NCI-H748 treated with DMSO at 0.1 percent for 48 hours (cell line): ENCODE measurements around the gene DAPK2.
A peak's percentile ranks its signal among the peaks of the same experiment; 100 is the strongest.

Experiments used
- DNase-seq: peaks from one replicate; lab custom pipeline; 2025; lab: John Stamatoyannopoulos, UW

The DAPK2 gene

DNA sequence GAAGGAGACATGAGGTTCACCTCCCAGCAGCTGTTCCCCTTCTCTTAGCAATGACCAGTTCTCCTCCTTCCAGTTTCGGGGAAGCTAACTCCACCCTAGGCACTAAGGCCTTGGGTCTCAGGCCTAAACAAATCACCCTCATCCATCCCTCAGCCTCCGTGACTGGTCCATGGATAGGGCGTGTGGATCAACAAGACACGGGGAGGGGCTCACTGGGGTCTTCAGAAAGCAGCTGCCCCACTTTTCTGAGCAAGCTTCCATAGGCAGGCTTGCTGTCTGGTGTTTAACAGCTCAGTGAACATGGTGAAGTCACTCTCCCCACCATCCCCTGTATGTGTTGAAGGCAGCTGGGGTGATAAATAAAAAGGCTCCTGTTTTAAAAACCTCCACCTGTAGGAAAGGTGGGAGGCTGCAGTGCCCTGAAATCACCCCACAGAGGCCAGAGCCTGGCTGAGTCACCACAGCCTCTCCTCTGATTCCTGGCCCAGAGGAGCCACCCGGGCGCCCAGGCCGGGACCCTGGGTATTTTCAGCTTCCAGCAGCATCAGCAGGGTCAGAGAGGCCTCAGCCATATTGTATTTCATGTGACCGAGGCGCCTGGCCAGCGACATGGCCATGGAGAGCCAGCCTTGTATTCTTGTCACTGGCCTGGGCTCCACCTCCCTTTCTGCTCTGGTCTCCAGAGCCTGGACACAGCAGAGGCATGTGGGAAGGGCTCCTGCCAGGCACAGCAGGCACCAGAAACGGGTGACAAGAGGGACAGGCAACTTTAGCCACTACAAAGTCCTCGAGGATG, 152.2 kb downstream of the DAPK2 start:
- no peak for DNase-seq

DNA sequence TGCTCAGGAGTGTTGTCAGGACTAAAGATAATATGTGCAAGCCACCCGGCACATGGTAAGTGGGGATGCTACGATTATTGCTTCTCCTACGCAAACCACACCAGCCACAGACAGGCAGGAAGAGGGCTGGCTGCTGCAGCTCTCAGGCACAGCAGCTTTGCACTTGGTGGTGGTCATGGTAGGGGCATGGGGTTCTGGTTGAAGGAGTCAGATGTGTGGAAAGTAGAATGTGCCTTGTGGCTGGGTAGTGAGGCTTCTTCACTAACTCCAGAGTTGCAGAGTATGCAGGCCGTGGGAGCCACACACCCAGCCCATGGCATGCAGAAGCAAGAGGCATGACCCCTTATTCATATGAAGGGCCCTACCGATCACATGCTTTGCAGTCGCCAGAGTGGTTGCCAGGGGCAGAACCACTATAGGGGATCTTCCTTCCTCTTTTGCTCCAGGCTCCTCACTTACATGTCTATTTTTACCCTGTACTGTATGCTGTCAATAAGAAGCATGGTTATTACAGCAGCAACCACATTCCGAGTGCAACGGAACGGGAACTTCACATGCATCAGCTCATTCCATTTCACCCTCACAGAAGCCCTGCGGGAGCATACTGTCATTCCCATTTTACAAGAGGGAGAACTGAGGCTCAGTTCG, 153.4 kb downstream of the DAPK2 start:
- DNase-seq = no peak

DNA sequence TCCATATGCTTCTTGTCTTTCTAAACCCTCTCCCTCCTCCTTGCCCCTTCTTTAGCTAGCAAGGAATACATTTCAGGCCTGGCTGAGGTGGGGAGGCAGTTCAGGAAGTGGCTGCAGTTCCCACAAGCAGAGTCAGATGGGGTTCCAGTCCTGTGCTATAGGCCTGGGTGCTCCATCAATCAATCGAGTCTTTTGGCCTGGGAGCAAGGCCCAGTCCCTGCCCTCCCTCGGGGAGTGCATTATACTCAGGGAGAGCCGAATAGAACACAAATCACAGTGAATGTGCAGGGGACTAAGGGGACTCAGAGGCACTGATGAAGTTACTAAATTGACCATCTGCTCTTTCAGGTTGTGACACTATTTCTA, 154.5 kb downstream of the DAPK2 start:
- no peak for DNase-seq

DNA sequence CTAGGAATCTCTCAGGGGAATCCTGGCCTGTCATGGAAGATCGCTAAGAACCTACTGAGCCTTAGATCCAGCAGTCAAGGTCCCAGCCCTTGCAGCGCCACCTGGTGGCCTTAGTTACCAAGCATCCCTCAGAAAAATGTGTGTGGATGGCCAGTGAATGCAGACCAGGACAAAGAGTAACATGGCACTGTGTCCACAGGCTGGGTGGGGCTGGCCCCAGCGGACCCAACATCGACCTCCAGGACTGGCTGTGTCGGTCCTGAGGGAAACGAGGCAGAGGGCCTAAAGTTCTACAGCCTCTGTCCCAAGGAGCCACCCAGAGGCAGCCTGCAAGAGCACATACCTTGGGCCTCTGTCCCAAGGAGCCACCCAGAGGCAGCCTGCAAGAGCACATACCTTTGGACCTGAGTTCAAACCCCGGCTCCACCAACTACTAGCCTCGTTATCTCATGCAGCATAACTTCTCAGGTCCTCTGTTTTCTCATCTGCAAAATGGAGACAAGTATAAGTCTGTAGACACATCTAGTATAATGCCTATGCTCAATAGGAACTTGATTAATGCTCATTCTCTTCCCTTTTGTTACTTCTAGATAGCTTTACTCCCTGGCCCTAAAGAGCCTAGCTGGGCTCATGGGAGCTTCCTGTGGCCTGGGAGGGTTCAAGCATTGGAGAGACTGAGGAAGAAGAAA, 155.1 kb downstream of the DAPK2 start:
- DNase-seq = peak; percentile 33

DNA sequence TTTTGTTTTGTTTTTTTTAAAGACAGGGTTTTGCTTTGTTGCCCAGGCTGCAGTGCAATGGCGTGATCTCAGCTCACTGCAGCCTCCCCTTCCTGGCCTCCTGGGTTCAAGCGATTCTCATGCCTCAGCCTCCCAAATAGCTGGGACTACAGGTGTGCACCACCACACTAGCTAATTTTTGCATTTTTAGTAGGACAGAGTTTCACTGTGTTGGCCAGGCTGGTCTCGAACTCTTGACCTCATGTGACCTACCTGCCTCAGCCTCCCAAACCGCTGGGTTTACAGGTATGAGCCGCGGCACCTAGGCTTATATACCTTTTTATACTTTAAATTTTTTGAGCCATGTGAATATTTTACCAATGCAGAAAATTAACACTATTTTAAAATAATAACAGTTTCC, 155.7 kb downstream of the DAPK2 start:
- DNase-seq = no peak

DNA sequence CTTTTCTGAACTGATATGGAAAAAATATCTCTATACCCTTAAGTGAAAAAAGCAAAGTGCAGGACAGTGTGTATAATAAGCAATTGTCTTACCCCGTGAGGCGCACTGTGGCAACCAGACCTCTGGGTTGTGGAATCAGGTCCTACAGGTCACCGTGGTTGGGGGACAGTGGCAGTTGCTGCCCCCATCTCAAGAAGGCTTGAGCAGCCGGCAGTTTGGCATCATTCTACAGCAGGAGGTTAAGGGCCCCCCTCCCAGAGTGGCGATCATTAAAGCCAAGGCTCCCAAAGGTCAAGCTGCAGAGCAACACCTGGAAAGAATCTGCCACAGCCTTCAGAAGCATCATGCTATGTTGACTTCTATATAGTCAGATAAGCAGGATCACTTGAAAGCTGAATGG, 156.5 kb downstream of the DAPK2 start:
- DNase-seq = no peak

DNA sequence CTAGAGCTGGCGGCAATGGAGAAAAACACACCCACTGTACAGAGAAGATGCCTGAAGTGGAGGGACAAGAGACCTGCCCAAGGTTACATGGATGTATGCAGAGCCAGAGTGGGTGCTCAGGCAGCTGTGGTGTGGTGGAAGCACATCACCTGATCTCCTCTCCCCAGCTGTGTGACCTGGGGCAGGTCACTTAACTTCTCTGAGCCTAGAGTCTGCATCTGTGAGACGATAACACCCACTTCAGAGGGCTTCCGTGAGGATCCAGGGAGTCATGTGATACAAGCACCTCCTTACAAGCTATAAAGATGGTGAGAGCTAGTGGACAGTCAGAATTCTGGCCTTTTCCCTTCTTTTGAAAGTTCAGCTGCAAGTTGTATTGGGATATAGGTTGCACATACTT, 157.5 kb downstream of the DAPK2 start:
- no peak for DNase-seq

DNA sequence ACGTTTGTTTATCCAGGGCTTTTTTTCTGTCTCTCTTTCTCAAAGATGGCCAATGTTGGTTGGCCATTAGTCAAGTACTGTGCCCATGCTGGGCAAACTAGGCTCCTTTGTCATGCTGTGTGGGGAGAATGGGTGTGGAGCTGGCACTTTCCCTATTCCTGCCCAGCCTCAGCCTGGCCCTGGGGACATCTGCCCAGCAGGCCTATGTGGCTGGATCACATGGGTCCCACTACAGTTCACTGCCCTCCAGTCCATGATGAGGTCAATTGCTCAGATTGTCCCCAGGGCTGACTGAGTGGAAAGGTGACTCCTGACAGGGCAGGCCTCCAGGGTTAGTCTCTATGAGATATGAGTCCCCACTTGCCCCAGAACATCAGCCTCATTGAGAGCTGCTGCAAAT, 158.1 kb downstream of the DAPK2 start:
- no peak for DNase-seq

DNA sequence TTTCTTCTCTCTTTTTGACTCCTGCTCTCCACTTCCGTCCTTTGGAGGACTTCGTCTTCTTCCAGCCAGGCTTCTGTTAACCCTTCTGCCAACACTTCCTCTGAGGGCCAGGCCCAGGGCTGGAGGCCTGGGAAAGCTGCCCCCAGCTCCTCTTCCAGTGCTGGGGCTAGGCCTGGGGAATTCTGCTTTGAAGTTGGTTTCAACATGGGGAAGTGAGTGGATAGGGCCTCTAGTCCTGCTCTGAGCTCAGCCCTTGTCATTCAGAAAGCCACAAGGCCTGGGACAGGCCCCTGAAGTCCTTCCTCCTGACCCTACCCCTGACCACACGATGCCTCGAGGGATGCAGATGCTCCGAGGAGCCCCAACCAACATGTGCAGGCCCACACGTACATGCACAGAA, 158.7 kb downstream of the DAPK2 start:
- no peak for DNase-seq

DNA sequence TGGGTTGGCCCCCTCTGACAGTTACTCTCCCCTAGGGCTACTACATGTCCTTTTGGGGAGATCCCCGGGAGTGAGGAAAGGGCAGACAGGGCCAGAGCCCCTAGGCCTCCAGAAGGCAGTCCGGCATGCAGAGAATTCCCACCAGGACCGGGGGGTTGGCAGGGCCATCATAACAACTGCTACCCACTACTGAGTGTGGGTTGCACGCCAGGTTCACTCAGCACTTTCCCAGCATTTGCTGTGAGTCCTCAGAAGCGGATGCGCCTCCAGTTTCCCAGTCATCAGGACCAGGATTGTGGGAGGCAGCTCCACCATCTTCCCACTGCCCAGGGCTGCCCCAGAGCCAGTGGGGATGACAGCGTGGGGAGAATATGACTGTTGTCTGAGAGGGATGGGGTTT, 161.3 kb downstream of the DAPK2 start:
- DNase-seq = no peak

DNA sequence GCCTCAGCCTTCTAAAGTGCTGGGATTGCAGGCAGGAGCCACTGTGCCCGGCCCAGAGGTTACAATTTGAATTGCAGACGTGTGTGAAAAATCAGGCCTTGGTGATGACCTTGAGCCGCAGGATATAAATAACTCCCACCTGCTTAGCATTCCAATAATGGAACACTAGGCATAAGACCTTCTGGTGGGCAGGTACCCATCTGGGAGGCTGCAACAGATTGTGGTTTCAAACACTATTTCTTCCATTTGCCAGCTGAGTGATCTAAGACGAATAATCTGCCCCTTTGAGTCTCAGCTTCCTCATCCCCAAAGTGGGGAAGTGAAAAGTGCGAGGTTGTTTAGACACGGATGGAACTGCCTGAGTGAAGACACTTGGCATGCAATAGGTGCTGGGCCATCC, 164.9 kb downstream of the DAPK2 start:
- no peak for DNase-seq

DNA sequence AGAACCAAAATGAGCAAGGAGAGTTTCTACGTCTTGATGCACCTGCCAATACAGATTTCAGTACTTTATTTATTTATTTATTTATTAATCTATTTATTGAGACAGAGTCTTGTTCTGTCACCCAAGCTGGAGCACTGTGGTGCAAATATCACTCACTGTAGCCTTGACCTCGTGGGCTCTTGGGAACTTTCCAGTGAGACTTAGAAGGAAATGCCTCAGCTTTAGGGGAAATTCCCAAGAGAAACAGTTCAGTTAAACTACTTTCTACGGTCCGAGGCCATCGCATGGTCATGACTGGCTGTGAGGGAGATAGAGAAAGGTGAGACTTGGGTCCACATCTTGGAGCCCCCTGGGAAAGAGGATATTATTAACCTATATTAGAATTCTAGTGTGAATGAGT, 165.5 kb downstream of the DAPK2 start:
- no peak for DNase-seq

DNA sequence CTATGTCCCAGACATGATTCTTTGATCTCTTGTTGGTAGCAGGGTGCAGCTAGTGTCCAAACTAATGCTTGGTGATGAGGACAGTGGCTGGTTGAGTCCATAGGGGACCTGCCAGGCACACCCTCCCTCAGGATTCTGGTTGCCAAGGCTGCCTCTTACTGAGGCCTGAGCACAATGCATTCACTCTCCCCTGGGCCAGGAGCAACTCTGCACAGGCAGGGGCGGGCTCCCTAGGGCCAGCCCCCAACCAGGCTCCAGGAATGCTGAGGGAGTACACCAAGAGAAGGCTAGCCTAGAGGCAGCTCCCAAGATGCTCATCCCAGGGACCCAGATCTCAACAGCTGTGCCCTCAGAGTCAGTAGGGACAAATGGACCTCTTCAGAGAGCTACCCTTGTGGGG, 166.3 kb downstream of the DAPK2 start:
- DNase-seq = no peak

DNA sequence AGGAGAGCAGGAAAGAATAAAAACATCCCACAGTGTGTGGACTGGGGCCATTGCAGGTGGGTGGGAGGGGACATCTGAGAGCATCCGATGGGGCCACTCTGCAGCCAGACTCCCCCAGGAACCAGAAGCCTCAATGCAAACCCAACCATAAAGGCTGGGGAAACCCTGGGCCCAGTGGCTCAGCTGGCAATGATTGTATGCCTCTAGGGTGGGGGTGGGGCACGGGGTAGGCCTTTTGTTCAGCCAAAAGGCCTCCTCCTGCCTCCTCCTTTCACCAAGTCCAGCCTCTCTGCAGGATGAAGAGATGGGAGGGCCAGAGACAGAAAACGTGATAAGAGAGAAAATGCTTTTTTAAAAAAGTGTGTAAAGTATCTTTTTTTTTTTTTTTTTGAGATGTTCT, 167.1 kb downstream of the DAPK2 start:
- no peak for DNase-seq

DNA sequence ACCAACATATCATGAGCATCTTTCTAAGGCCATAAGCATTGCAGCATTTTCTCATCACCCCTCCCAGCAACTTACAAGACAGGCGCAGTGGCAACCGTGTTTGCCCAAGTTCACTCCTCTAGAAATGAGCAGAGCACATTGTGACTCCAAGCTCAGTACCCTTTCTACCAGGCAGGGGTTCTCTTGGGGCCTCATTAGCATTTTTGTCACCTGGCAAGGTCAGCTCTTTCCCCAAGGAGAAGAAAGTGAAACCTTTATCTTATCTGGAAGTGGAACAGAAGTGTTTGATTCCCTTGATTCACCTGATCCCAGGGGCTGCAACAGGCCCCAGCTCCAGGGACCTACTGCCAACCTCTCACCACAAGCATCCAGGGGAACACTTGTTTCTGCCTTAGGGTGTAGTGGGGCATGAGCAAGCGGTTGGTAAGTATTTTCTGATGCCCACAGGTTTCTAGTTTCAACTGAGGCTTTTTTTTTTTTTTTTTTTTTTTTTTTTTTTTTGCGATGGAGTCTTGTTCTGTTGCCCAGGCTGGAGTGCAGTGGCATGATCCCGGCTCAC, 168.5 kb downstream of the DAPK2 start:
- no peak for DNase-seq

DNA sequence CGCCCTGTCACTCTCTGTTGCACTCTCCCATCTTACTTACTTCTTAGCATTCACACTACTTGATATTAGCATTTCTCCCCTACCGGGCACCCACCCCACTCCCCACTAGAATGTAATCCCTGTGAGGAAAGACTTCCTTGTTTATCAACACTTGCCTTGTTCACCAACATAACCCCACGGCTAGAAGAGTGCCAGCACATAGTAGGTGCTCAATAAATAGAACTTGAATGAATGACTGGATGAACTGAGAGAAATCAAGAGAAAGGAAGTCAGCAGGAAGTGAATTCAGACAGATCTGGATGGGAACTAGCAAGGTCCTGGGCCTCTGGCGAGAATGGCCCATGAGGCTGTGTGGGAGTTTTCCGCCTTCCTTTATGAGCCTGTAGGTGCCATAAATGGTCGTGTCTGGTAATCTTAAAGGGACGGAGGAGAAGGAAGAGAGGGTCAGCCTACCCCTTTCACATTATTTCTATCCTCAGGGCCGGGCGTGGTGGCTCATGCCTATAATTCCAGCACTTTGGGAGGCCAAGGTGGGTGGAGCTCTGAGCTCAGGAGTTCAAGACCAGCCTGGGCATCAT, 170.1 kb downstream of the DAPK2 start:
- DNase-seq = no peak

DNA sequence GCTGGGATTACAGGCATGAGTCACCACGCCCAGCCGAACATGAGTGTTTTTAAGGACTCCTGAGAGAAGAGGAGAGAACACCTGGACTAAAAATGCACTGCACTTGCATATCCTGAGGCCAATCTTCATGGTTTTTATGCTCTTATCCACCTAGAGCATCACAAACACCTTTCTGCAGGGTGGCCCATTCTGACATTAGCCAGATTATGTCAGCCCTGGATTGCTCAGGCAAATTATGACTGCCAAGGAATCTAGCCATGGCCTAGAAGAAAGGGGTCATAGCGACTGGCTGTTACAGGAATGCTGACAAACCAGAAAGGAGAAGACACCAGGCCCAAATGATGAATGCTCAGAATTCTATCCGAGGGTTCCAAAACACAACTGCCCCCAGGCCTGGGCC, 171.7 kb downstream of the DAPK2 start:
- no peak for DNase-seq

DNA sequence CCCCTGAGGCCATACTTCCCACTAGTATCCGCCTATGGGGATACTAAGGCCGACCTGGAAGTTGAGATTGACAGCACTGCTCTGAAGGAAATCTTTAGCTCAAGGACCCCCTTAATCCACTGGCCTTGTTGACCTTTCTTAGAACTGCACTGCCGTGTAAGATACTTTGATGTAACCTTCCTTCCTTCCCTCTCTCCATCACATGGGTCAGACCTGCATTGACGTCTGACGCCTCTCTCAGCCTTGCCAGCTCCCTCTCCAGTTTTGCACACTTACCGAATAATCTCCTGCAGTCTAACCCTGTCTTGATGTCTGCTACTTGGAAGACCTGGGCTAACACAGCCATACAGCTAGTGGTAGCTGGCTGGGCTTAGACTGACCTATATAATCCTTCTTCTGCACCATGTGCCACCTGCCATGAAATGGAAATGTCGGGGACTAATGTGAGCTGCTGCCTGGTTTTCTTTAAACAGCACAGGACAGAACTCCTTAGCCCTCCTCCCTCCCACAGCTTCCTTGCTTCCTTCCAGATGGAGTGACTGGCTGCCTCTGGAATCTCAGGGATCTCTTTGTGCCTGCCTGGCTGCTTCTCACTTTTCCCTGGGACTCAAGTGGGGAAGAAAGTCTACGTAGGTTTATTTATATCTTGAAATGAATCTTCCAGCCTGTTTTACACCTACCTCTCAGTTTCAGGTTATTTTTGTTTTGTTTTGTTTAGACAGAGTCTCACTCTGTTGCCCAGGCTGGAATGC, 173.3 kb downstream of the DAPK2 start:
- no peak for DNase-seq

DNA sequence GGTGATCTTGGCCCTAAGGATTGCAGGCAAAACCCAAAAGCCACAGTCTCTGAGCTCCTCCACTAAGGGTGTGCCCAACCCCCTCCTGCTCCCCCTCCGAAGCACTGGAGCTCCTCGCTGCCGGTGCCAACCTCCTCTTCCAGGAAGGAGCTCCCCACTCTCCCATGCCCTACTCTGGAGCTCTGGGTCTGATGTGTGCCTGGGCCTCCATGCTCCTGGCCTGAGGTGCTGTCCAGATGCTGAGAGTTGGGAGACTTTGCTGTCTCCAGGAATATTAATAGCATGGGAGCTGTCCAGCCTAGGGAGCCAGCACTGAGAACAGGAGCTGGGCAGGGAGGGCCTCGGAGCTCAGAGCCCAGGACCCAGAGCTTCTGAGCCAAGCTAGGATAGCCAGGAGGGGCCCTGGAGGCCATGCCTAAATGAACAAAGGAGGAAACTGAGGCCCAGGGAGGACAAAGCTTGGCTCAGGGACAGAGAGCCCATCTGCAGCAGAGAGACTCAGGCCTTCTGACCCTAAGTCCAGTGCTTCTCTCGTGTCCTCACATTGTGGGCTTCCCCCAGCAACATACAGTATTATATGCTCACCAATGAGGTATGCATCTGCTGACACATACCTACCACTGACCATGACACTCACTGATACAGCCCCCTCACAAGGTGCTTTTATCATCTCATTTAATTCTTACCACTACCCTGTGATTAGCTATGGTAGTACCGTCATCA, 175.6 kb downstream of the DAPK2 start:
- no peak for DNase-seq

DNA sequence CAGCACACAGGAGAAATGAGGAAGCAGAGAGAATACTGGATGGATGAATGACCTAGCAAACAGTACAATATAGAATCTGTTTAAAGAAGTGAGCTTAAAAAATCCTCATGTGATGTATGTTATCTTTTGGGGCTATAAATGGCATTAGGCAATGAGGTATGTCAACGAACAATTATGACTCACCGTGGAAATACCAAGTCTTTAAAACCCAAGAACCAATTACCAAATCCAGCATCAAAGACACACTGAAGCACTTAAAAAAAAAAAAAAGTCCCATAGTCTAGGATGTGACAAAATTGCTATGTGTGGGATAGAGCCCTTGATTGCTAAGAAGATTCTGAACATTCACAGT, 176.3 kb downstream of the DAPK2 start:
- no peak for DNase-seq

DNA sequence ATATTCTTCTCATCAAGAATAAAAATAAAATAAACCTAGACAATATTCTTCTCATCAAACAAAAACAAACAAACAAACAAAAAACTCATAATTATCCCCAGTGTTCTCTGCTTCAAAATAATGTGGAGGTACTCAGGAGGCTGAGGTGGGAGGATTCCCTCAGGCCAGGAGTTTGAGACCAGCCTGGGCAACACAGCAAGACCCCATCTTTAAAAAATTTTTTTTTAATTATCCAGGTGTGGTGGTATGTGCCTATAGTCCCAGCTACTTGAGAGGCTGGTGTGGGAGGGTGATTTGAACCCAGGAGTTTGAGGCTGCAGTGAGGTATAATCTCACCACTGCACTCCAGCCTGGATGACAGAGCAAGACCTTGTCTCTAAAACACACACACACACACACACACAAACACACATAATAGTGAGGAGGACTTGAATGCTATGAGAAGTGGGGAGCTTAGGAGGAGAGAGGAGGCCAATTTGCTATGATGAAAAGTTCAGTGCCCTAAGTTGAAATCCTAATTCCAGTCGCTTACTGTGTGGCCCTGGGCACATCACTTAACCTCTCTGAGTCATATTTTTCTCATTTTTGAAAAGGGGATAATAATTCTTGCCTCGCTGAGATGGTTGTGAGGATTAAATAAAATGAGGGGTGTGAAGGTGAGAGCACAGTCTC, 176.8 kb downstream of the DAPK2 start:
- no peak for DNase-seq
